Breast epithelium (tissue), 3 donors: Measurements from ENCODE around the gene UBXN6.

Source experiments
- CTCF ChIP-seq, 3 donors: fragments of 450-650 bp; IDR thresholded peaks; one replicate each; pipeline ENCODE4 v1.5.1; 2016 to 2017; ENCODE audit warnings: antibody characterized with exemption in 3 of 3, mild to moderate bottlenecking in 3 of 3, moderate library complexity in 3 of 3
- POLR2A ChIP-seq: fragments of 450-650 bp; IDR thresholded peaks from one replicate; pipeline ENCODE4 v1.6.1; 2016; ENCODE audit warnings: antibody characterized with exemption, mild to moderate bottlenecking, moderate library complexity
- POLR2AphosphoS5 ChIP-seq, 3 donors: sonication (generic); formaldehyde crosslinking; IDR thresholded peaks; one replicate each; pipeline ENCODE4 v1.6.1; 2017; ENCODE audit warnings: antibody characterized with exemption in 3 of 3

GRCh38 chr19:4494691-4495064 is 37.1 kb upstream of the UBXN6 start:
- no peak for TF ChIP-seq CTCF (IDR thresholded peaks at IDR 0.05)
- no peak for TF ChIP-seq POLR2AphosphoS5 (IDR thresholded peaks at IDR 0.05)
- TF ChIP-seq POLR2A, result no peak
